Cardiac muscle cell (in vitro differentiated cells and primary cell): ENCODE results near the gene SNRPB. TPM values are rescaled to one million over a fixed set of nuclear protein-coding genes. Genes with fewer than 3 reads are reported as not detected.

Experiments
- DNase-seq, 2 donors: peaks; one replicate each; pipeline versions ENCODE4 v3.0.0 to v3.0.0-alpha.2; 2010 to 2017; ENCODE audit warnings: low read depth in 1 of 2, low spot score in 1 of 2
- H3K27ac ChIP-seq: fragments of 200-600 bp; sonication (generic); 2 replicates; pipeline ENCODE4 v1.5.1; 2016
- H3K27me3 ChIP-seq: fragments of 200-600 bp; sonication (generic); 2 replicates; pipeline ENCODE4 v1.6.0; 2016; ENCODE audit warnings: control low read depth
- H3K36me3 ChIP-seq: fragments of 200-600 bp; sonication (generic); 2 replicates; pipeline ENCODE4 v1.5.1; 2016; ENCODE audit warnings: control low read depth
- H3K4me1 ChIP-seq: fragments of 200-600 bp; sonication (generic); 2 replicates; pipeline ENCODE4 v1.8.1; 2017; ENCODE audit warnings: low read depth, mild to moderate bottlenecking, mixed run types
- H3K4me3 ChIP-seq: fragments of 200-600 bp; sonication (generic); 2 replicates; pipeline ENCODE4 v1.5.1; 2016; ENCODE audit warnings: mild to moderate bottlenecking
- H3K9me3 ChIP-seq: fragments of 200-600 bp; sonication (generic); 2 replicates; pipeline ENCODE4 v1.5.1; 2017; ENCODE audit warnings: low read depth, mild to moderate bottlenecking, control low read depth
- CTCF ChIP-seq: IDR thresholded peaks from 2 replicates; pipeline ENCODE4 v1.5.1; 2012; ENCODE audit warnings: low read depth, mild to moderate bottlenecking, low read length
- polyA plus RNA-seq: library from polyadenylated mRNA; unstranded; fragments of >200 nt; fragmentation: Nextera tagmentation; extraction: Ambion mirVana; gene quantifications from 2 replicates; pipeline ENCODE4 v1.2.1, GENCODE V29; 2016
- total RNA-seq: library from RNA; depleted of rRNA; stranded (reverse); fragments of >200 nt; gene quantifications from 2 replicates; pipeline ENCODE4 v1.2.3, GENCODE V29; 2016

The SNRPB gene
- total and polyA plus RNA-seq, 2 experiments from 2014 or later: 187 to 251 TPM

- no peaks in the 10 kb centered on the region for H3K4me1 ChIP-seq
- H3K27me3 ChIP-seq: no peaks in the 10 kb centered on the region
- TF ChIP-seq CTCF: no peak
- no peak overlapping the region for H3K27ac ChIP-seq
- peaks cover 59% of the 10 kb centered on the region for H3K36me3 ChIP-seq
- H3K4me3 ChIP-seq: no peak overlapping the region
- H3K9me3 ChIP-seq: no peaks in the 10 kb centered on the region
- DNase-seq: peak in 1 of 2 donors; percentile 7
Measured at GRCh38 chr20:2460752-2461424, 9.7 kb downstream of the SNRPB start.

- no peak for TF ChIP-seq CTCF
- Histone ChIP-seq H3K9me3 (no peaks in the 10 kb centered on the region), H3K36me3 (peaks cover 54% of the 10 kb centered on the region), H3K27ac (no peak overlapping the region), H3K4me3 (no peak overlapping the region), H3K27me3 (no peaks in the 10 kb centered on the region), H3K4me1 (no peaks in the 10 kb centered on the region)
- no peak for DNase-seq
Measured at GRCh38 chr20:2459981-2460751, 10.4 kb downstream of the SNRPB start.

GRCh38 chr20:2458919-2459499 is 11.6 kb downstream of the SNRPB start:
- no peak overlapping the region for H3K27ac ChIP-seq
- no peak for TF ChIP-seq CTCF
- H3K9me3 ChIP-seq: no peaks in the 10 kb centered on the region
- no peaks in the 10 kb centered on the region for H3K4me1 ChIP-seq
- no peak overlapping the region for H3K4me3 ChIP-seq
- no peak for DNase-seq
- peaks cover 43% of the 10 kb centered on the region for H3K36me3 ChIP-seq
- H3K27me3 ChIP-seq: no peaks in the 10 kb centered on the region

GRCh38 chr20:2455771-2456497 is 14.7 kb downstream of the SNRPB start:
- TF ChIP-seq CTCF: no peak
- no peaks in the 10 kb centered on the region for H3K4me1 ChIP-seq

GRCh38 chr20:2453792-2454191 is 16.8 kb downstream of the SNRPB start:
- H3K27me3 ChIP-seq: peaks cover 7% of the 10 kb centered on the region
- TF ChIP-seq CTCF: no peak
- H3K4me3 ChIP-seq: no peak overlapping the region
- H3K36me3 ChIP-seq: no peaks in the 10 kb centered on the region
- no peak overlapping the region for H3K27ac ChIP-seq
- no peaks in the 10 kb centered on the region for H3K9me3 ChIP-seq
- no peak for DNase-seq
- no peaks in the 10 kb centered on the region for H3K4me1 ChIP-seq

More at GRCh38 chr20:2455771-2456497, 14.7 kb downstream of the SNRPB start:
- DNase-seq: no peak
- Histone ChIP-seq H3K27ac (no peak overlapping the region), H3K36me3 (peaks cover 12% of the 10 kb centered on the region), H3K27me3 (peaks cover 2% of the 10 kb centered on the region), H3K9me3 (no peaks in the 10 kb centered on the region), H3K4me3 (no peak overlapping the region)
